OCI-LY3 (cell line): ENCODE data around the gene C2CD4A.

Source experiments
- H2AFZ ChIP-seq: fragments of 200-600, 300-600 bp; shearing (Covaris generic); 2 replicates; pipeline ENCODE4 v1.6.0; 2014; ENCODE audit warnings: antibody characterized with exemption, low read depth, low read length
- H3K27ac ChIP-seq: fragments of 200-600, 300-600 bp; sonication (generic); 2 replicates; pipeline ENCODE4 v1.5.1; 2014; ENCODE audit warnings: mild to moderate bottlenecking, low read length, moderate library complexity, mixed read lengths
- H3K27me3 ChIP-seq: fragments of 200-600, 300-600 bp; sonication (generic); 2 replicates; pipeline ENCODE4 v1.6.1; 2014; ENCODE audit warnings: low read depth, low read length, mixed read lengths
- H3K36me3 ChIP-seq: fragments of 200-600, 300-600 bp; sonication (generic); replicated peaks from 2 replicates; pipeline ENCODE3; 2014; ENCODE audit warnings: low read depth, low read length, mixed read lengths
- H3K4me1 ChIP-seq: fragments of 300-600, 200-600 bp; sonication (generic); 2 replicates; pipeline ENCODE4 v1.6.1; 2014; ENCODE audit warnings: low read length, mixed read lengths
- H3K4me2 ChIP-seq: fragments of 200-600, 300-600 bp; sonication (generic); 2 replicates; pipeline ENCODE4 v1.6.1; 2014; ENCODE audit warnings: low read length, mixed read lengths
- H3K4me3 ChIP-seq: fragments of 300-600, 200-600 bp; sonication (generic); 2 replicates; pipeline ENCODE4 v1.5.1; 2014; ENCODE audit warnings: antibody characterized with exemption, mild to moderate bottlenecking, low read length, moderate library complexity
- H3K79me2 ChIP-seq: fragments of 300-600, 200-600 bp; shearing (Covaris generic); 2 replicates; pipeline ENCODE4 v1.6.1; 2014; ENCODE audit warnings: mild to moderate bottlenecking, low read length, mixed read lengths
- H3K9ac ChIP-seq: fragments of 300-600, 200-600 bp; shearing (Covaris generic); 2 replicates; pipeline ENCODE4 v1.6.0; 2014; ENCODE audit warnings: mild to moderate bottlenecking, low read length, moderate library complexity
- H3K9me3 ChIP-seq: fragments of 200-600, 300-600 bp; shearing (Covaris generic); 2 replicates; pipeline ENCODE4 v1.6.1; 2014; ENCODE audit warnings: low read length, mixed read lengths; ENCODE audit not compliant: insufficient read depth
- H4K20me1 ChIP-seq: fragments of 200-600, 300-600 bp; sonication (generic); 2 replicates; pipeline ENCODE4 v1.6.1; 2016; ENCODE audit warnings: low read length, mixed read lengths; ENCODE audit not compliant: insufficient read depth
- CTCF ChIP-seq: fragments of 200-600, 300-600 bp; sonication (generic); IDR thresholded peaks from 2 replicates; pipeline ENCODE4 v1.5.1; 2014; ENCODE audit warnings: antibody characterized with exemption, low read length, low read depth
- EZH2phosphoT487 ChIP-seq: fragments of 200-600 bp; shearing (Covaris generic); IDR thresholded peaks from 2 replicates; pipeline ENCODE4 v1.6.1; 2018; ENCODE audit warnings: antibody characterized with exemption, mixed run types, low read depth

The C2CD4A gene

GRCh38 chr15:62104846-62105245 is 38.1 kb downstream of the C2CD4A start:
- Histone ChIP-seq H3K27me3 (no peaks in the 10 kb centered on the region), H2AFZ (no peak overlapping the region), H3K79me2 (no peaks in the 10 kb centered on the region), H3K4me1 (no peaks in the 10 kb centered on the region), H3K27ac (no peak overlapping the region), H3K36me3 (no peaks in the 10 kb centered on the region), H3K4me2 (no peak overlapping the region), H3K9ac (no peak overlapping the region), H3K4me3 (no peak overlapping the region), H4K20me1 (no peaks in the 10 kb centered on the region), H3K9me3 (no peaks in the 10 kb centered on the region)
- TF ChIP-seq EZH2phosphoT487, result no peak
- TF ChIP-seq CTCF, result no peak

GRCh38 chr15:62105266-62105665 is 38.5 kb downstream of the C2CD4A start:
- Histone ChIP-seq H3K27ac (no peak overlapping the region), H3K4me2 (no peak overlapping the region), H3K79me2 (no peaks in the 10 kb centered on the region), H3K36me3 (no peaks in the 10 kb centered on the region), H2AFZ (no peak overlapping the region), H3K9me3 (no peaks in the 10 kb centered on the region), H3K4me1 (no peaks in the 10 kb centered on the region), H3K27me3 (no peaks in the 10 kb centered on the region), H3K9ac (no peak overlapping the region), H3K4me3 (no peak overlapping the region), H4K20me1 (no peaks in the 10 kb centered on the region)
- no peak for TF ChIP-seq CTCF
- TF ChIP-seq EZH2phosphoT487, result no peak

- H3K27me3 ChIP-seq, result no peaks in the 10 kb centered on the region
- H3K36me3 ChIP-seq, result no peaks in the 10 kb centered on the region
- H2AFZ ChIP-seq, result no peak overlapping the region
- H3K9ac ChIP-seq, result no peak overlapping the region
- no peaks in the 10 kb centered on the region for H3K9me3 ChIP-seq
- no peak overlapping the region for H3K4me3 ChIP-seq
- H4K20me1 ChIP-seq, result no peaks in the 10 kb centered on the region
- TF ChIP-seq EZH2phosphoT487 (no peak), CTCF (no peak)
- no peaks in the 10 kb centered on the region for H3K4me1 ChIP-seq
- no peak overlapping the region for H3K4me2 ChIP-seq
- H3K79me2 ChIP-seq, result no peaks in the 10 kb centered on the region
- no peak overlapping the region for H3K27ac ChIP-seq
Observed at GRCh38 chr15:62106096-62106495, 39.3 kb downstream of the C2CD4A start.

- TF ChIP-seq EZH2phosphoT487, result no peak
- no peak for TF ChIP-seq CTCF
- Histone ChIP-seq H3K27me3 (no peaks in the 10 kb centered on the region), H3K27ac (no peak overlapping the region), H3K4me1 (no peaks in the 10 kb centered on the region), H2AFZ (no peak overlapping the region), H3K79me2 (no peaks in the 10 kb centered on the region), H3K9me3 (no peaks in the 10 kb centered on the region), H4K20me1 (no peaks in the 10 kb centered on the region), H3K4me2 (no peak overlapping the region), H3K4me3 (no peak overlapping the region), H3K36me3 (no peaks in the 10 kb centered on the region), H3K9ac (no peak overlapping the region)
Observed at GRCh38 chr15:62107571-62108121, 40.9 kb downstream of the C2CD4A start.
